Coronary artery (tissue), 2 donors: ENCODE measurements around the gene PDE5A.

Experiments
- DNase-seq: peaks from one replicate; pipeline ENCODE4 v3.0.0-alpha.2; 2017; ENCODE audit warnings: low spot score
- H3K27ac ChIP-seq, 2 donors: fragments of 200-600 bp; sonication (generic); one replicate each; pipeline ENCODE4 v1.5.1; 2016 to 2019
- H3K4me3 ChIP-seq: fragments of 200-600 bp; sonication (generic); 2 replicates; pipeline ENCODE4 v1.5.1; 2016; ENCODE audit warnings: mild to moderate bottlenecking, moderate library complexity
- TF ChIP-seq, protein P1 (sequence below): fragments of 200-600 bp; sonication (generic); IDR thresholded peaks from one replicate; pipeline ENCODE4 v1.5.1; 2019; ENCODE audit warnings: antibody characterized with exemption

The PDE5A gene

DNA sequence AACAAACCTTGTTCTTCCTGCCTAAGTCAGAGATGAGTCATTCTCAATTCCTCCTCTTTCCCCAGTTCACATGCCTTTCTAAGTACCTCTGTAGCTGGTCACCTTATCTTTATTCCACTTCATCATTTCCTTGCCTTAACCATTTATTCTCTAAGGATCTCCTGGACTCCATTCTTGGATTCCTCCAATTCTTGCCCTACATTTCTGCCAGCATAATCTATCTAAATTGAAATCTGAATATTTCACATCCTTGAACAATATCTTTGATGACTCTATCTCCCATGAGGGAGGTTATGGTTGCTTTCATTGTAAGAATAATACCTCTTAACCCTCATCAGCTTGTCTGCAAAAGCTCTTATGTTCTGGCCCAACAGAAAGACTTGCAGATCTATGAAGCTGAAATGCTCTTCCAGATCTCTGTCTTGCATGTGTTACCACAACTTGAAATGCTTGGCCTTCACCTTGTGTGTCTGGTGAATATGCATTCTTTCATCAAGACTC, 28.6 kb upstream of the PDE5A start:
- Histone ChIP-seq H3K4me3 (no peak overlapping the region), H3K27ac (no peak overlapping the region)
- TF ChIP-seq, protein P1, sequence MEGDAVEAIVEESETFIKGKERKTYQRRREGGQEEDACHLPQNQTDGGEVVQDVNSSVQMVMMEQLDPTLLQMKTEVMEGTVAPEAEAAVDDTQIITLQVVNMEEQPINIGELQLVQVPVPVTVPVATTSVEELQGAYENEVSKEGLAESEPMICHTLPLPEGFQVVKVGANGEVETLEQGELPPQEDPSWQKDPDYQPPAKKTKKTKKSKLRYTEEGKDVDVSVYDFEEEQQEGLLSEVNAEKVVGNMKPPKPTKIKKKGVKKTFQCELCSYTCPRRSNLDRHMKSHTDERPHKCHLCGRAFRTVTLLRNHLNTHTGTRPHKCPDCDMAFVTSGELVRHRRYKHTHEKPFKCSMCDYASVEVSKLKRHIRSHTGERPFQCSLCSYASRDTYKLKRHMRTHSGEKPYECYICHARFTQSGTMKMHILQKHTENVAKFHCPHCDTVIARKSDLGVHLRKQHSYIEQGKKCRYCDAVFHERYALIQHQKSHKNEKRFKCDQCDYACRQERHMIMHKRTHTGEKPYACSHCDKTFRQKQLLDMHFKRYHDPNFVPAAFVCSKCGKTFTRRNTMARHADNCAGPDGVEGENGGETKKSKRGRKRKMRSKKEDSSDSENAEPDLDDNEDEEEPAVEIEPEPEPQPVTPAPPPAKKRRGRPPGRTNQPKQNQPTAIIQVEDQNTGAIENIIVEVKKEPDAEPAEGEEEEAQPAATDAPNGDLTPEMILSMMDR, result no peak
- no peak for DNase-seq

DNA sequence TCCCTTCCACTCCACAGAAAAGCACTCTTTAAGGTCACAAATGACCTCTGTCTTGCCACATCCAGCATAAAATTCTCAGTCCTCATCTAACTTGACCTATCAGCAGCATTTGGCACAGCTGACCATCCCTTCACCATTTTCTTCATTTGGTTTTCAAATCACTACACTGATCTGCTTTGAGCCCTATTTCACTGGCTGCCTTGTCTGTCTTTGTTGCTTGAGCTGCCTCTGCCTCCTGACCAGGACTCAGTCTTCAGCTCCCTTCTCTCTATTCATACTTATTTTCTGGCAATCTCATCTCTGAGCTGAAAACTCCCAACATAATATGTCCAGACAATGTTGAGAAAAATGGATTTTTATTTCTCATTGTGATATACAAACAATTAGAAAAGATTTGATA, 27.7 kb upstream of the PDE5A start:
- TF ChIP-seq, protein P1, result no peak
- Histone ChIP-seq H3K27ac (no peak overlapping the region), H3K4me3 (no peak overlapping the region)
- DNase-seq, result no peak

DNA sequence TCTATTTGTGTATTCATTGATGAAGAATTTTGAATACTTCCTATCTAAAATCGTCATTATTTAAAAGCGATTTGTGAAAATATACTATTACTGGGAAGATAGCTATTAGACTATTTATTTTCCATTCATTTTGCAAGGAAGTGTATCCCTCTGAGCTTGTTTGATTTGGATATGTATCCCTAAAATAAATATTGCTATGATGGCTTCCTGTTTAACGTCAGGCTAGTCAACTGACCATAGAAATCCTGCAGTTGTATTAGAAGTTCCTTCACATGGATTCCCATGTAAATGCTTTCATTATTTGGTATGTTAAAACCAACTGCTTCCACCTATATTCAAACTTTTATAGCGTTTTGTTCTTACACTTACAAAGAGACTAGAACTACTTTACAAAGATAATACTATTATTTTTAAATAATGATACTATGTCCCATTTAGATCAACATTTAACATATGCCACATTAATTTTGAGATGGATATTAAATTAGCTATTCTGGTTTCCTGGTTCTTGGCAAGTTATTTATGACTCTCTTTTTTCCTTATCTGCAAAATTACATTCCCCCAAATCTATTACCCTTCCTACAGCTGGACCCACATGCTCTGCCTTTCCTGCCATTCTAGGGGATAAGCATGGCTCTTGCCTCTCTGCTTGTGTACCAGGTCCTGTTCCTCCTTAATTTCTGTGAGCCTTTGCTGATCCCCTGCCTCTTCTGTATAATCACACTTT, 26.7 kb upstream of the PDE5A start:
- Histone ChIP-seq H3K4me3 (no peak overlapping the region), H3K27ac (no peak overlapping the region)
- TF ChIP-seq, protein P1, result no peak
- DNase-seq, result no peak

DNA sequence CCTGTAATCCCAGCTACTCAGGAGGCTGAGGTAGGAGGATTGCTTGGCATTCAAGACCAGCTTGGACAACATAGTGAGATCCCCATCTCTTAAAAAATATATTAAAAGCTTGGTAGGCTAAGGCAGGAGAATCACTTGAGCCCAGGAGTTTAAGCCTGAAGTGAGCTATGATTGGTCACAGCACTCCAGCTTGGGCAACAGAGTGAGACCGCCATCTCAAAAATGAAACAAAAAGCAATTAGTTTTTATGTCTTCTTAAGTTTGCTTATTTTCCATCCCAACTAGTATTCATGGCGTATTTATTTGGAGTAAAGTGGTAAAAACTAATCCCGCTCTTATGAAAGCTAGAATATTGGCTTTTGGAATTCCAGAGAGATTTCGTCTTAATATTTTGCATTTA, 25.4 kb upstream of the PDE5A start:
- H3K4me3 ChIP-seq, result no peak overlapping the region
- no peak for DNase-seq
- TF ChIP-seq, protein P1, result no peak
- H3K27ac ChIP-seq, result no peak overlapping the region

DNA sequence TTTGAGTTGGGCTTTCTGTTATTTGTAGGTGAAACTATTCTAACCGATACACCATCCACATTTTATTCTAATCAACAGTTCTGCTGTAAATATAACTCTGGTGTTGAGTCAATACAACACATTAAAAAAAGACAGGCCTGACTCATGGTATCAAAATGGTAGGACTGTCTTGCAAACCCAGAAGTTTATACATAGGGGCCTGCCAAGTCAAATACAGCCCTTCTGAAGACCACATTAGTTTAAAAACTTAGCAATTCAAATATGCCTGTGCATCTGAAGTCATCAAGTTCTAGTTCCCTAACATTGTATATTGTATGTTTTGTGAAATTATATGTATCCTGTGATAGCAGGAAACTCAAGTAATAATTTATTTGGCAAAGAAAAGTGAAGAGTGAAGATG, 24.4 kb upstream of the PDE5A start:
- Histone ChIP-seq H3K4me3 (no peak overlapping the region), H3K27ac (peak overlapping the region in 1 of 2 donors; percentile 15)
- TF ChIP-seq, protein P1, result no peak
- DNase-seq, result no peak

DNA sequence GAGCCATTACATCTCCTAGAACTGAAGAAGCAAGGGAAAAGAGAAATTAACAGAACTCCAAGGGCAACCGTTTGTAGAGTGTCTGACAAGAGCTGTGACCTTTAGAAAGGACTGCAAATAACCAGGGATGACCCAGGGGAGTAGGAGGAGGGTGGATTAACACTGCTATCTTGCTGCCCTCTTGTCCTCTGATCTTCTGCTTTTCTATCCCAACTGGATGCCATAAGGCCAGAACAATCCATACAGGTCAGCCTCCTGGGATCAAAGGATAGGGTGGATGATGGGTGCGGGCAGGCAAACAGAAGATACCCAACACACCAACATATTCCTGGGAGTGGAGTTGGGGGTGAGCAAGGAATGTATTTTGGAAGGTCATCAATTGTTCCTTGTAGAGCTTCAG, 19.8 kb upstream of the PDE5A start:
- Histone ChIP-seq H3K27ac (no peak overlapping the region), H3K4me3 (no peak overlapping the region)
- no peak for DNase-seq
- TF ChIP-seq, protein P1, result no peak

DNA sequence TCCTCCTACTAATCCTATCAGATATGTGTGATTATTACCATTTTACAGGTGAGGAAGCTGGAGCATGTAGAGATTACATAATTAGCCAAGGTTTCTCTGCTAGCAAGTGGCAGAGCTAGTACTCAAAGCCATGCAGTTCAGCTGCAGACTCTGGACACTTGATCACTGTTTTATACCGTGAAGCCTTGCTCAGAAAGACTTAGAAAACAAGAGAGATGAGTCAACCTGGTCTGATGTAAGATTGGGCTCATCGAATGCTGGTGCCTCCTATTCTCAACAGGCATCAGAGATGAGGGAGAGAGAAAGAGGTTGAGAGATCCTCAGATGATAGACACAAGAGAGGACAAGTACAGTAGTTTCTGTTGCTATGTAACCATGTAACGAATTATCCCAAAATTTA, 19.0 kb upstream of the PDE5A start:
- Histone ChIP-seq H3K27ac (no peak overlapping the region), H3K4me3 (no peak overlapping the region)
- DNase-seq, result no peak
- TF ChIP-seq, protein P1, result no peak
